HCT116 (cell line): ENCODE measurements around the gene TDRD12. TPM values are rescaled to one million over a fixed set of nuclear protein-coding genes. Genes with fewer than 3 reads are reported as not detected.

Source experiments
- ATAC-seq: fragments of 200-7000 bp; cut with Tn5 transposase; 2 replicates; pipeline ENCODE4 v1.9.1; 2020; ENCODE audit warnings: mild to moderate bottlenecking, moderate library complexity
- BruUV-seq: library from RNA; stranded (reverse); fragments of 400-500 nt; replicated peaks from 2 replicates; lab custom pipeline; 2021; lab: Mats Ljungman, UMichigan
- CTCF ChIA-PET: fragments of 300-600 bp; sonication (Branson Sonifier 250); formaldehyde crosslinking; loops from one replicate; lab custom pipeline; 2021; ENCODE audit warnings: antibody characterized with exemption; lab: Charles Lee
- POLR2A ChIA-PET: fragments of 300-600, 350-600 bp; sonication (Branson Sonifier 250); formaldehyde crosslinking; loops from one replicate; lab custom pipeline; 2021; ENCODE audit warnings: antibody characterized with exemption; lab: Charles Lee
- RAD21 ChIA-PET, 2 experiments: fragments of 300-600 bp; sonication (Branson Sonifier 250); formaldehyde crosslinking; loops; one replicate each; lab custom pipeline; 2023; ENCODE audit warnings: low total read pairs in 2 of 2; ENCODE audit not compliant: uncharacterized antibody in 2 of 2, unreplicated experiment in 2 of 2, low non-redundant PET in 1 of 2; lab: Charles Lee
- DNase-seq: peaks from one replicate; pipeline ENCODE4 v3.0.0-alpha.2; 2010; ENCODE audit warnings: low read depth, low spot score
- H2AFZ ChIP-seq: fragments of 200-600 bp; shearing (Covaris generic), sonication (generic); 2 replicates; pipeline ENCODE4 v1.6.1; 2017; ENCODE audit warnings: low read depth, mixed run types, mixed read lengths, antibody characterized with exemption, low read length; ENCODE audit not compliant: poor library complexity, severe bottlenecking
- H3K27ac ChIP-seq: 2 replicates; pipeline ENCODE4 v1.5.1; 2012; ENCODE audit warnings: low read depth, low read length
- H3K27me3 ChIP-seq: fragments of 200-600 bp; sonication (generic); 2 replicates; pipeline ENCODE4 v1.6.1; 2016; ENCODE audit warnings: mixed run types, low read length, mixed read lengths; ENCODE audit not compliant: insufficient read depth
- H3K36me3 ChIP-seq, 2 experiments: fragments of 200-500 bp in 1 of 2; fragments of 200-600 bp in 1 of 2; sonication (Bioruptor generic) in 1 of 2; sonication (generic) in 1 of 2; 2 replicates each; pipeline versions ENCODE4 v1.5.1 to v1.6.1; 2014 to 2016; ENCODE audit warnings: low read length in 2 of 2, inconsistent platforms in 1 of 2, mixed read lengths in 1 of 2, mixed run types in 1 of 2; ENCODE audit not compliant: insufficient read depth in 2 of 2, control insufficient read depth in 1 of 2
- H3K4me1 ChIP-seq, 2 experiments: fragments of 200-600 bp in 1 of 2; sonication (generic) in 1 of 2; 2 replicates each; pipeline versions ENCODE4 v1.5.1 to v1.6.1; 2012 to 2017; ENCODE audit warnings: low read length in 2 of 2, inconsistent platforms in 1 of 2, mild to moderate bottlenecking in 1 of 2, mixed read lengths in 1 of 2, mixed run types in 1 of 2, moderate library complexity in 1 of 2; ENCODE audit not compliant: insufficient read depth in 2 of 2, control insufficient read depth in 1 of 2
- H3K4me2 ChIP-seq: fragments of 200-600 bp; sonication (generic); 2 replicates; pipeline ENCODE4 v1.6.1; 2017; ENCODE audit warnings: mixed run types, low read length, mixed read lengths
- H3K4me3 ChIP-seq, 2 experiments: fragments of 200-600 bp in 1 of 2; sonication (generic) in 1 of 2; replicated peaks in 1 of 2; 2 replicates each; pipeline ENCODE4 v1.5.1; 2011 to 2016; ENCODE audit warnings: low read length in 2 of 2, control low read depth in 1 of 2, low read depth in 1 of 2, mild to moderate bottlenecking in 1 of 2, mixed read lengths in 1 of 2, mixed run types in 1 of 2
- H3K79me2 ChIP-seq: fragments of 200-600 bp; sonication (generic); 2 replicates; pipeline ENCODE4 v1.6.1; 2017; ENCODE audit warnings: mild to moderate bottlenecking, mixed run types, low read length, moderate library complexity, mixed read lengths; ENCODE audit not compliant: insufficient read depth
- H3K9ac ChIP-seq: fragments of 200-600 bp; sonication (generic); 2 replicates; pipeline ENCODE4 v1.6.1; 2016; ENCODE audit warnings: low read length, mixed read lengths
- H3K9me2 ChIP-seq: fragments of 200-600 bp; sonication (generic), shearing (Covaris generic); 2 replicates; pipeline ENCODE4 v1.6.1; 2017; ENCODE audit warnings: mixed run types, mild to moderate bottlenecking, moderate library complexity; ENCODE audit not compliant: insufficient read depth
- H3K9me3 ChIP-seq, 2 experiments: fragments of 200-500 bp in 1 of 2; fragments of 200-600 bp in 1 of 2; sonication (Bioruptor generic) in 1 of 2; sonication (generic) in 1 of 2; 2 replicates each; pipeline ENCODE4 v1.6.1; 2014 to 2017; ENCODE audit warnings: low read length in 2 of 2, mixed read lengths in 2 of 2, inconsistent platforms in 1 of 2, low read depth in 1 of 2, mild to moderate bottlenecking in 1 of 2, mixed run types in 1 of 2, moderate library complexity in 1 of 2; ENCODE audit not compliant: control insufficient read depth in 1 of 2, insufficient read depth in 1 of 2
- H4K20me1 ChIP-seq: fragments of 200-600 bp; sonication (generic), shearing (Covaris generic); 2 replicates; pipeline ENCODE4 v1.6.1; 2017; ENCODE audit warnings: mixed run types, mild to moderate bottlenecking, moderate library complexity; ENCODE audit not compliant: insufficient read depth
- CEBPB ChIP-seq: IDR thresholded peaks from 2 replicates; pipeline ENCODE4 v1.6.1; 2012; ENCODE audit warnings: low read depth
- ELF1 ChIP-seq: IDR thresholded peaks from 2 replicates; pipeline ENCODE4 v1.6.1; 2012; ENCODE audit warnings: low read depth, borderline replicate concordance
- EZH2 ChIP-seq: fragments of 200-600 bp; sonication (generic); IDR thresholded peaks from 2 replicates; pipeline ENCODE4 v1.6.1; 2017; ENCODE audit warnings: antibody characterized with exemption, mixed run types
- FOSL1 ChIP-seq: IDR thresholded peaks from 2 replicates; pipeline ENCODE4 v1.6.1; 2012; ENCODE audit warnings: low read depth
- JUND ChIP-seq: IDR thresholded peaks from 2 replicates; pipeline ENCODE4 v1.6.1; 2012
- POLR2A ChIP-seq: IDR thresholded peaks from 2 replicates; pipeline ENCODE4 v1.7.0; 2011; ENCODE audit warnings: borderline replicate concordance; ENCODE audit not compliant: insufficient read depth, insufficient read length; ENCODE audit errors: extremely low read depth
- POLR2AphosphoS5 ChIP-seq: IDR thresholded peaks from 2 replicates; pipeline ENCODE4 v1.6.1; 2011; ENCODE audit warnings: mild to moderate bottlenecking, low read depth, low read length, moderate library complexity
- RAD21 ChIP-seq: IDR thresholded peaks from 2 replicates; pipeline ENCODE4 v1.6.1; 2012; ENCODE audit warnings: low read depth, mild to moderate bottlenecking
- SP1 ChIP-seq: IDR thresholded peaks from 2 replicates; pipeline ENCODE4 v1.6.1; 2012; ENCODE audit warnings: low read depth
- SRF ChIP-seq: IDR thresholded peaks from 2 replicates; pipeline ENCODE4 v1.6.1; 2012; ENCODE audit warnings: low read depth
- TCF7L2 ChIP-seq: IDR thresholded peaks from 2 replicates; pipeline ENCODE4 v1.7.0; 2011; ENCODE audit warnings: borderline replicate concordance, inconsistent platforms; ENCODE audit not compliant: insufficient read depth, insufficient read length; ENCODE audit errors: extremely low read depth
- YY1 ChIP-seq: IDR thresholded peaks from 2 replicates; pipeline ENCODE4 v1.6.1; 2011; ENCODE audit warnings: low read length, low read depth, moderate library complexity, mild to moderate bottlenecking; ENCODE audit not compliant: insufficient replicate concordance; ENCODE audit errors: extremely low read depth
- ZFX ChIP-seq: fragments of 450-650 bp; IDR thresholded peaks from 2 replicates; pipeline ENCODE4 v1.6.1; 2017
- ZNF274 ChIP-seq: fragments of 200-500 bp; sonication (Bioruptor generic); IDR thresholded peaks from 2 replicates; pipeline ENCODE4 v1.6.1; 2014; ENCODE audit warnings: mild to moderate bottlenecking, low read depth, low read length, inconsistent platforms
- intact Hi-C: fragments of 100-400 bp; cut with micrococcal nuclease; formaldehyde crosslinking; loops from 2 replicates; pipeline ENCODE4 v1.10.0; 2022
- total RNA-seq: library from RNA; stranded (reverse); gene quantifications from one replicate; pipeline ENCODE4 v1.2.1, GENCODE V29; 2021; ENCODE audit not compliant: unreplicated experiment
- TF ChIP-seq, protein P1 (sequence below), 3 experiments: fragments of 200-600 bp in 1 of 3; sonication (generic) in 1 of 3; IDR thresholded peaks in 2 of 3; conservative IDR thresholded peaks in 1 of 3; 2 replicates each; pipeline ENCODE4 v1.5.1; 2012 to 2017; ENCODE audit warnings: low read depth in 2 of 3, low read length in 2 of 3, antibody characterized with exemption in 1 of 3, borderline replicate concordance in 1 of 3, control low read depth in 1 of 3, mild to moderate bottlenecking in 1 of 3, mixed read lengths in 1 of 3, mixed run types in 1 of 3, moderate library complexity in 1 of 3; ENCODE audit not compliant: insufficient read depth in 1 of 3
- TF ChIP-seq, protein P2 (sequence below): IDR thresholded peaks from 2 replicates; pipeline ENCODE4 v1.6.1; 2012
- TF ChIP-seq, protein P3 (sequence below): IDR thresholded peaks from 2 replicates; pipeline ENCODE4 v1.6.1; 2012
- TF ChIP-seq, protein P4 (sequence below): IDR thresholded peaks from 2 replicates; pipeline ENCODE4 v1.6.1; 2011; ENCODE audit warnings: mild to moderate bottlenecking, low read length, moderate library complexity; ENCODE audit not compliant: insufficient replicate concordance; ENCODE audit errors: extremely low read depth

TDRD12 gene
- total RNA-seq, 1 experiment from 2014 or later = 0.30 TPM

DNA sequence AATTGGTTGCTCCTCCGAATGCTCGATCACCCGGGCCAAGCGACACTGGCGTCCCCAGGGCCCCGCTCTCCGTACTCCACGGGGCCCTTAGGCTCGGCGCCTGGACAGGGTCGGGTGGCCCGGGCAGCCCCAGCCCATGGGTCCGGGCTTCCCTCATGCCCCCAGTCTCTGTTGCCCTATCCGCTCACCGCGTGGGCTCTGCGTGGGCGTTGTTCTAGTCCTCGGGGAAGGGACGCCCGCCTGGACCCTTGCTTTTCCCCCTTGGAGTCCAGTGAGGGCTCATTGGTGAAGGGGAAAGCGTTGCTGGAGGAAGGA lies 1.3 kb downstream of the TDRD12 start (continued):
- TF ChIP-seq ZNF274 = no peak
- no peak for TF ChIP-seq CEBPB
- TF ChIP-seq, protein P1, sequence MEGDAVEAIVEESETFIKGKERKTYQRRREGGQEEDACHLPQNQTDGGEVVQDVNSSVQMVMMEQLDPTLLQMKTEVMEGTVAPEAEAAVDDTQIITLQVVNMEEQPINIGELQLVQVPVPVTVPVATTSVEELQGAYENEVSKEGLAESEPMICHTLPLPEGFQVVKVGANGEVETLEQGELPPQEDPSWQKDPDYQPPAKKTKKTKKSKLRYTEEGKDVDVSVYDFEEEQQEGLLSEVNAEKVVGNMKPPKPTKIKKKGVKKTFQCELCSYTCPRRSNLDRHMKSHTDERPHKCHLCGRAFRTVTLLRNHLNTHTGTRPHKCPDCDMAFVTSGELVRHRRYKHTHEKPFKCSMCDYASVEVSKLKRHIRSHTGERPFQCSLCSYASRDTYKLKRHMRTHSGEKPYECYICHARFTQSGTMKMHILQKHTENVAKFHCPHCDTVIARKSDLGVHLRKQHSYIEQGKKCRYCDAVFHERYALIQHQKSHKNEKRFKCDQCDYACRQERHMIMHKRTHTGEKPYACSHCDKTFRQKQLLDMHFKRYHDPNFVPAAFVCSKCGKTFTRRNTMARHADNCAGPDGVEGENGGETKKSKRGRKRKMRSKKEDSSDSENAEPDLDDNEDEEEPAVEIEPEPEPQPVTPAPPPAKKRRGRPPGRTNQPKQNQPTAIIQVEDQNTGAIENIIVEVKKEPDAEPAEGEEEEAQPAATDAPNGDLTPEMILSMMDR (IDR thresholded peaks at IDR 0.05 in 2 of 3, conservative IDR thresholded peaks at IDR 0.05 in 1 of 3; ENCODE audit: borderline replicate concordance in 1 of 3, insufficient read depth in 1 of 3, low read depth in 2 of 3, low read length in 2 of 3) = no peak
- TF ChIP-seq YY1 = no peak
- TF ChIP-seq EZH2 = no peak
- no peak for TF ChIP-seq SRF
- no peak for TF ChIP-seq POLR2AphosphoS5
- TF ChIP-seq, protein P2, sequence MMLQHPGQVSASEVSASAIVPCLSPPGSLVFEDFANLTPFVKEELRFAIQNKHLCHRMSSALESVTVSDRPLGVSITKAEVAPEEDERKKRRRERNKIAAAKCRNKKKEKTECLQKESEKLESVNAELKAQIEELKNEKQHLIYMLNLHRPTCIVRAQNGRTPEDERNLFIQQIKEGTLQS = no peak
- no peak for TF ChIP-seq JUND

DNA sequence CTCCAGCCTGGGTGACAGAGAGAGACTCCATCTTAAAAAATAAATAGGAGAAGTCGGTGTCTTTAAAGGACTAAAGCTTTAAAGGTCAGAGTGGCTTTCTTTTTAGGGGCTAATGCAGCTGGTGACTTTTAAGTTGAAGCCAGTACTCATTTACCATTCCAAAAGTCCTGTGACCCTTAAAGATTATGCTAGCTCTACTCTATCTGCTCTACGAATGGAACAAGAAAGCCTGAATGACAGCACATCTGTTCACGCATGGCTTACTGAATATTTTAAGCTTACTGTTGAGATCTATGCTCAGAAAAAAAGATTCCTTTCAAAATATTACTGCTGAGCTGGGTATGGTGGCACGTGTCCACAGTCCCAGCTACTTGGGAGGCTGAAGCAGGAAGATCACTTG lies 16.4 kb downstream of the TDRD12 start:
- no peaks in the 10 kb centered on the region for H3K79me2 ChIP-seq
- H3K4me1 ChIP-seq = no peaks in the 10 kb centered on the region
- no peak overlapping the region for H3K4me2 ChIP-seq
- BruUV-seq = no TSS peak
- DNase-seq (no peak), ATAC-seq (no peak)
- ChIA-PET RAD21 (no interaction called here), CTCF (no interaction called here), POLR2A (interaction anchor here (0.6 to 1.0 kb wide), 2 partner anchors 15 to 44 kb away, joined by 3 to 4 read pairs; partner anchors contain the start of gene NUDT19)
- intact Hi-C loops = no loop called here
- no peaks in the 10 kb centered on the region for H4K20me1 ChIP-seq
- no peak overlapping the region for H2AFZ ChIP-seq
- no peaks in the 10 kb centered on the region for H3K9me2 ChIP-seq
- no peak overlapping the region for H3K27ac ChIP-seq
- no peaks in the 10 kb centered on the region for H3K9me3 ChIP-seq
- H3K27me3 ChIP-seq = 0 out of 2 replicates have a peak, but pooled peaks cover 2% of the 10 kb centered on the region
- no peak overlapping the region for H3K9ac ChIP-seq
- H3K36me3 ChIP-seq = no peaks in the 10 kb centered on the region
- H3K4me3 ChIP-seq = no peak overlapping the region
- TF ChIP-seq, protein P1 (IDR thresholded peaks at IDR 0.05 in 2 of 3, conservative IDR thresholded peaks at IDR 0.05 in 1 of 3; ENCODE audit: borderline replicate concordance in 1 of 3, insufficient read depth in 1 of 3, low read depth in 2 of 3, low read length in 2 of 3) = no peak
- TF ChIP-seq ELF1 (no peak), JUND (no peak), CEBPB (no peak), ZFX (no peak), FOSL1 (no peak), SRF (no peak), TCF7L2 (no peak), SP1 (no peak), POLR2AphosphoS5 (no peak), POLR2A (no peak), RAD21 (no peak), ZNF274 (no peak)
- TF ChIP-seq, protein P3, sequence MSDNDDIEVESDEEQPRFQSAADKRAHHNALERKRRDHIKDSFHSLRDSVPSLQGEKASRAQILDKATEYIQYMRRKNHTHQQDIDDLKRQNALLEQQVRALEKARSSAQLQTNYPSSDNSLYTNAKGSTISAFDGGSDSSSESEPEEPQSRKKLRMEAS = no peak
- TF ChIP-seq, protein P4, sequence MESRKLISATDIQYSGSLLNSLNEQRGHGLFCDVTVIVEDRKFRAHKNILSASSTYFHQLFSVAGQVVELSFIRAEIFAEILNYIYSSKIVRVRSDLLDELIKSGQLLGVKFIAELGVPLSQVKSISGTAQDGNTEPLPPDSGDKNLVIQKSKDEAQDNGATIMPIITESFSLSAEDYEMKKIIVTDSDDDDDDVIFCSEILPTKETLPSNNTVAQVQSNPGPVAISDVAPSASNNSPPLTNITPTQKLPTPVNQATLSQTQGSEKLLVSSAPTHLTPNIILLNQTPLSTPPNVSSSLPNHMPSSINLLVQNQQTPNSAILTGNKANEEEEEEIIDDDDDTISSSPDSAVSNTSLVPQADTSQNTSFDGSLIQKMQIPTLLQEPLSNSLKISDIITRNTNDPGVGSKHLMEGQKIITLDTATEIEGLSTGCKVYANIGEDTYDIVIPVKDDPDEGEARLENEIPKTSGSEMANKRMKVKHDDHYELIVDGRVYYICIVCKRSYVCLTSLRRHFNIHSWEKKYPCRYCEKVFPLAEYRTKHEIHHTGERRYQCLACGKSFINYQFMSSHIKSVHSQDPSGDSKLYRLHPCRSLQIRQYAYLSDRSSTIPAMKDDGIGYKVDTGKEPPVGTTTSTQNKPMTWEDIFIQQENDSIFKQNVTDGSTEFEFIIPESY = no peak
